Stimulated activated CD8-positive, alpha-beta memory T cell treated with anti-CD3 and anti-CD28 coated beads, Interleukin-2, amount 100 ng/mL, for 48 hours (primary cell): Measurements from ENCODE around the gene PPP1CB.
A peak's percentile ranks its signal among the peaks of the same experiment; 100 is the strongest.
"Not testable (repeated sequence)": the region's sequence is repeated elsewhere in the genome, so short reads cannot be mapped to it uniquely, and the experiment has no call there.

Source experiments
- DNase-seq, 2 donors: peaks; one replicate each; pipeline ENCODE4 v3.0.0-alpha.2; 2020; ENCODE audit warnings: low read depth in 2 of 2

PPP1CB gene

DNA sequence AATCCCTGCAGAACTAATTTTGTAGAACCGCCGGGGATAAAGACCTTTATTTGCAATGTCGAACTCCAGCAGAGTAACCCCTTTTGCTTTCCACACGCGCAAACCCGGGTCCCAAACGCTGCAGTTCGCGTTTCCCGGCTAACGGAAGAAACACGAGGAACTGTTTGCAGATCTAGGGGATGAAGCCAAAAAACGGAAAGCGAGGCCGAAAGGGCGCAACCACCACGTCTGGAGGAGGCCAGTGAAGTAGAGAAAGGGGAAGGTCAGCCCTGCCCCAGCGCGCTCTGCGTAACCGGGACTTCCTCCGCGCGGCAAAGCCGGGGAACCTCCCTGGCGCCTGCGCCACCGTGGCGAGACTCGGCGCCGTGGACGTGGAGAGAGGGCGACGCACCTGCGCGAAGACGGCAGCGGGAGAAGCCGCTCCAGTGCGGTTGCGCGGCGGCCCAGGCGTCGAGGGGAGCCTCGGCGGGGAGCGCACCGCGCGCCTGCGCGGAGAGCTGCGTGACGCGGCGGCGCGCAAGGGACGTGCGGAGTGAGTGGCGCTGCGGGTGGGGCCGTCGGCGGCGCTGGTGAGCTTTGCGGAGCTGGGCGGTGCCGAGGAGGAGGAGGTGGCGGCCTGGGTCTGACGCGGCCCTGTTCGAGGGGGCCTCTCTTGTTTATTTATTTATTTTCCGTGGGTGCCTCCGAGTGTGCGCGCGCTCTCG, at the start of gene PPP1CB:
PPP1CB (plus strand) TSS at position 579 of the 704 bp plus-strand sequence. CDS start 295 bp downstream, outside the sequence.
- peak; percentile 91 to 96 for DNase-seq

DNA sequence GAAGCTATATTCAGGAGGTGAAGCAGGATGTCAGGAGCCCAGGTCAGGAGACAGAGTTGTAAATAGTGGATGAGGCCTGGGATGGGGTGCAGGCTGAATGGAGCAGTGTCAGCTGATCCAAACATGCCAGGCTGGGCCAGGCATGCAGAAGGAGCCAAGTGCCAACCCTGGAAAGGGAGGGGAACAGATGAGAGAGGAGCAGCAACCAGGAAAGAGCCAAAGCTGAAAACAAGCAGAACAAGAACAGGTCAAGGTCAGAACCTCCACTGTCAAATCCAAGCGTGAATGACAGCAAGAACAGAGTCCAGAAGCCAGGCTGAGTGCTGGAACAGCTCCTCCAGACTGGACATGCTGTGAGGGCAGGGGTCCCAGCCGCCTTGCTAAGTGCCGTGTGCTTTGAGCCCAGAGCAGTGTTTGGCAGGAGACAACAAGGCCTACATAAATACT, 49.2 kb upstream of the PPP1CB start:
- no peak for DNase-seq

DNA sequence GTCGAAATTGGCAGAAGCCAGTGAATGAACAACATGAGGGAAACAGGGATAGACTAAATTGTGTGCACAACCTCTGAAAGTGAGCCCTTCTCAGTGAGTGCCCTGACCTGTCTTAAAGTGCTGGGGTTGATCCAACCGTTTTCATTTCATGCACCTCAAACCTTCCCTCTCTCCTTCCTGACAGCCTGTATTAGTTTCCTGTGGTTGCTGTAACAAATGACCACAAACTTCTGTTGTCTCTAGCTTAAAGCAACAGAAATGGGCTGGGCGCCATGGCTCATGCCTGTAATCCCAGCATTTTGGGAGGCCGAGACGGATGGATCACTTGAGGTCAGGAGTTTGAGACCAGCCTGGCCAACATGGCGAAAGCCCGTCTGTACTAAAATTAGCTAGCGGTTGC, 48.8 kb upstream of the PPP1CB start:
- no peak for DNase-seq

DNA sequence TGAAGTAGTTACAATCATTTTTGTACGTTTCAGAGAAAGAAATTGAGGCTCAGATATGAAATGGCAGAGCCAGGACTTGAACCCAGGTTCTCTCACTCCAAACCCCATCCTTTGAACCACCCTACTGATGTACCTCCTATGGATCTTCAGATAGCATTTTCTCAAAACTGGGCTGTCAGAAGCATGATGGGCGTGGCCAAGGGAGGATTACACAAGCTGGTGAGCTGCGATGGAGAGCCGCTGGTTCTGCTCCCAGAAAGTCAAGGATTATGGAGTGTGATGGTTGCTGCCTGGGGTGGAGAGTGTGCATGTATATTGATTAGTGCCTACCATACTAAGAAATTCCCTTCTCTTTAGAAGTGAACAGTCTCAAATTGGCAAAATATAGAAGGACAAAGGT, 47.0 kb upstream of the PPP1CB start:
- no peak for DNase-seq

DNA sequence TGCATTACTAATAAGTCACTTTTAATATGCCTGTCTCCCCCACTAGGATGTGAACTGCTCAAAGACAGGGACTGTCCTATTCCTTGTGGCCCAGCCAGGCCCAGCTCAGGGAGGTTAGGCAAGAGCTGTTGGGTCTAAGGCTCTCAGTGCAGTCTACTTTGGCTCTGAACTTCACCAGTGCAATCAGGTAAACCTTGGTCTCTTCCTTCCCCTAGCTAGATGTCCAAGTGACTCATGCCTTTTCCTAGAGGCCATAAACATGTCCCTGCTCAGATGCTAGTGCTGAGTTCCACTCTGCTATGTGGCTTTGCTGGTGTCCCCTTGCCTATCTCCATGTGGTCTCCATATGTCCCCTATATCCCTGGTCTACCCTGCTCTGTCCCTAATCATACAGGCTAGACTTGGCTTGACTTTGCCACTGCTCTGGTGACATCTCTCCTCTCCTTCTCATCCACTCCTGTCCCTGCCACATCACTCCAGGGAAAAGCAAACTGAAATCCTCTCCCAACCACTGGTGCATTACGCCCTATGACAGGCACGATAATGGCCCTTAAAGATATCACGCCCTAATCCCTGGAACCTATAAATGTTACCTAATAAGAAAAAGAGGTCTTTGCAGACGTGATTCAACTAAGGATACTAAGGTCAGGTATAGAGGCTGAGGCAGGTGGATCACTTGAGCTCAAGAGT, 45.7 kb upstream of the PPP1CB start:
- DNase-seq, result no peak

DNA sequence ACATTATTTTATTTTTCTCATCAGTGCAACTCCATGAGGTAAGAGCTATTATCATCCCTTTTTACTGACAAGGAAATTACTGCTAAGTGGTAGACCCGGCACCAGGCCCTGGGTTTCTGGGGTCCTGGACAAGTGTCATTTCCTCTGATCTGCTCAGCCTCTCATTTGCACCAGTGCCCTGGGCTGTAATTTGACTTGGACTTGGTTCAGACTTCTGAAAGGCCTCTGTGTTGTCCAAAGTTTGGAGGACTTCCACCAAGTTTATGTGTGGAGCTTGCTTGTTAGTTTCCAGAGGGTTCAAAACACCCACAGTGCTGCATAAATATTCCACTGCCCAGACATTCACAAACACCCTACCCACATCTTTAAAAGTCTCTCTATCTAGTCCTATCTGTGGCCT, 44.0 kb upstream of the PPP1CB start:
- DNase-seq, result no peak

DNA sequence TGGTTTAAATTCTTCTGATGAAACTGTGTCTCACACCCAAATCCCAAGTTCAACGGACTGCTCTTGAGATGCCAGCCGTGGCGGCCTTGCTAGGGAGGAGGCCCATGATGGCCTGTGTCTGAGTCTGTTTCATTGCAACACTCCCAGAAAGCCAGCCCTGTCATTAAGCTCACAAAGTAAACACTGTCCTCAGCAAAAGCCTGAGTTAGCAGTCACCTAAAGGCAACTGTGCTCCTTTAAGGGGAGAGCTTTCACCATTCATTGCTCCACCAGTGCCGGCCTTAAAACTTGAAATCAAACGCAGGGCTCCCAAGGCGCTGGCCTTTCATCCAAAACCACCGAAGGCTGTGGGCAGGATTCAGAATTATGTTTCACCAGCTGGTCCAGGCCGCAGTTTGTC, 42.5 kb upstream of the PPP1CB start:
- DNase-seq, result no peak

DNA sequence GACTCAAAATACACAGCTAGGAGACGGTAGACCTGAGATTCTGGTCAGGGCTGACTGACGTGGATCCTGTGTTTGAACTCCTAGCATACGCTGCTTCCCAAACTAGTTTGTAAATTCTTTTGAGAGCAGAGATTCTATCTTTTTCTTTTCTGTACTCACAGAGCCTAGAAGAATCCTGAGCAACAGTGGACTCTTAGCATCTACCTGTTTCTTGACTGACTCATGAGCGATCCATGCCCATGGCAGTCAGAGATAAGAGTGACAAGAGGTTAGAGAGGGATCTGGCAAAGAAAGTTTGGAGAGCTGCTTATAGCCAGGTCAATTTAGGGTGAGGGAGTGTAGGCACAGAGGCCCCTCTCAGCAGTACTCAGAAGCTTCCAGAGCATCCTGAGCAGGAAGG, 41.1 kb upstream of the PPP1CB start:
- no peak for DNase-seq

DNA sequence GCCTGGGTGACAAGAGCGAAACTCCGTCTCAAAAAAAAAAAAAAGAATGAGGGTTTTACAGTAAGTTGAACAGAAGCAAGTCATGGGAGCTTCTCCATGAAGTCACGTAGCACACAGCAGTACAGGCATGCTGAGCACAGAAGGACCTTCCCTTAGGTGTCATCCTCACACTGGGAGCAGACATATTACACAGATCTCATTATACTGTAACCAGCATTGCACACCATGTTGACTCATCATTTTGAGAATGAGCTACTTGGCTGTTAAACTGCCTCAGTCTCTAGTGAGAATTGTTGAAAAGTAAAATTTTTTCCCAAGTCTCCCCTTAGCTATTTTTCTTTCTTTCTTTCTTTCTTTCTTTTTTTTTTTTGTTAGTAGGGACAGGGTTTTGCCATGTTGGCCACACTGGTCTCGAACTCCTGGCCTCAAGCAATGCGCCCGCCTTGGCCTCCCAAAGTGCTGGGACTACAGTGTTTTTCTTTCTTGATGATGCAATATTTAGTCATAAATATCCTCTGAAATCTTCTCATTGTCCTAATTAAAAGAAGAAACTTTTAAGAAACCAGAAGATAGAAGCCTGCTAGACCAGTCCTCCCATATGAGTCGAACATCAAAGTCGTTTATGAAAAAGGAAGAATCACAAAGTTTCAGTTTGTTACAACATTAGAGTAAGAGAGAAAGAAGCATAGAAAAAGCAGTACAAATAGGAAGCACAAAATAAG, 37.9 kb upstream of the PPP1CB start:
- no peak for DNase-seq

DNA sequence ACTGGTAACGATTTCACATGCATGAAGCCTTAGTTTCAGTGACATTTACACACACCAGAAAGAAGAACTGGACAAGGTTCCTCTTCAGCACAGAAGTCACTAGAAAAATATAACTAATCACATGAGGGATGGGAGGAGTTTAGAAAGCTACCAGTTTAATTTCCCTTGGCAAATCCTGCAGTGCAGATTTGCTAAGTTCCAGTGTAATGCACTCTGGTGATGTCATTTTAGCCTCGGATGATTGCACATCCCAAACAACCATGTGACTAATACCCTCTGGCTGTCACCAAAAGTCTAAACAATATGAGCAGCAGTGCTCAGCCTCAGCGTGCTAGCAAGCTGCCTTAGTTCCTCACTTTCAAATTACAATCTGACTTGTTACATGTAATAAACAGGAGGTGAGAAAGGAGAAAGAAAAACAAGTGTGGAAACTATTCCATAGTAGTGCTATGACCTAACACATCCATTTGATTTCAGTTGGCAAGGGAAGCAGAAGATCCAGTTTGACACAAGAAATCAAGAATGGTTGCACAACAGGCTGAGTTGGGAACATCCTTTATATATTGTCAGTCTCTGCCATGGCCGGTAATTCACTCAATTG, 35.3 kb upstream of the PPP1CB start:
- DNase-seq, result no peak

DNA sequence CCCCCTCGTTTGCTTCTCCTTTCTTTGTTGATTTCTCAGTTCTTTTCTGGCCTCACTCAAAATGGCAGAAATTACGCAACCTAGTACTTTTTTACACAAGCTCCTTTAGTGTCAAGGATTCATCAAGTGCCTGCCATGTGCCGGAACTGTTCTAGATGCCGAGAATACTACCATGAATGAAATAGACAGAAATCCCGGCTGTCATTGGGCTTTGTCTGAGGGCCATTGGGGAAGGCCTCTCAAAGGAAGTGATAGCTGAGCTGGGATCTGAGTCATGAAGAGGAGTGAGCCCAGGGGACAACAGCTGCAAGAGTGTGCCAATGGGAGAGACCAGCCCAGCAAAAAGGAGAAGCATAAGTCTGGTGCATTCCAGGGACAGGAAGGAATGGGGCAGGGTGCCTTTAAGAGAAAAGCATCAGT, 34.3 kb upstream of the PPP1CB start:
- no peak for DNase-seq

DNA sequence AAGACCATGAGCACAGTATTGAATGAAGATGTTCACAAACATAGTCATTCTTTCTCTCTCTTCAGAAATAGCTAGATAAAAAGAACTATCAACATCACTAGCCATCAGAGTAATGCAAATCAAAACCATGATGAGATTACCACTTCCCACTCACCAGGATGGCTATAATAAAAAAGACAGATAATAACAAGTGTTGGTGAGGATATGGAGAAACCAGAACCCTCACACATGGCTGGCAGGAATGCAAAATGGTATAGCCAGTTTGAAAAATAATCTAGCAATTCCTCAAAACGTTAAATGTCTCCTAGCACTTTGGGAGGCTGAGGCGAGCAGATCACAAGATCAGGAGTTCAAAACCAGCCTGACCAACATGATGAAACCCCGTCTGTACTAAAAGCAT, 31.3 kb upstream of the PPP1CB start:
- no peak for DNase-seq

DNA sequence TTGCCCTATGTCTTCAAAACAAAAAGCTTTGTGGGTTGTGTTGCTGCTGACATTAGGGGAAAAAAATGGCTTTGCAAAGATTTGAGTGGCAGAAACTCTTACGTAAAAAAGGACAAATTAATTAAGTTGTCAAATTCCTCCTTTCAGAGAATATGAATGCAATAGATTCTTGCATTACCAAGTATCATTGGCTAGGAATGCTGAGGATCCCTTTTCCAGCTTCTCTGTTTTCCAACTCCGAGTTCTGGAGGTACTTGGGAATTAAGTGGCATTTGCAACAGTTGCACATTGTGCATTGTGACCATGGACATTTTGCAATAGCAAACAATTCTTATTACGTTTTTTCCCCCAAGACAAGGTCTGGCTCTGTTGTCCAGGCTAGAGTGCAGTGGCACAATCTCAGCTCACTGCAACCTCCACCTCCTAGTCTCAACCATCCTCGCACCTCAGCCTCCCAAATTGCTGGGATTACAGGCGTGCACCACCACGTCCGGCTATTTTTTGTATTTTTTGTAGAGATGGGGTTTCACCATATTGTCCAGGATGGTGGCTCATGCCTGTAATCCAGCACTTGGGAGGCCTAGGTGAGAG, 29.9 kb upstream of the PPP1CB start:
- no peak for DNase-seq

DNA sequence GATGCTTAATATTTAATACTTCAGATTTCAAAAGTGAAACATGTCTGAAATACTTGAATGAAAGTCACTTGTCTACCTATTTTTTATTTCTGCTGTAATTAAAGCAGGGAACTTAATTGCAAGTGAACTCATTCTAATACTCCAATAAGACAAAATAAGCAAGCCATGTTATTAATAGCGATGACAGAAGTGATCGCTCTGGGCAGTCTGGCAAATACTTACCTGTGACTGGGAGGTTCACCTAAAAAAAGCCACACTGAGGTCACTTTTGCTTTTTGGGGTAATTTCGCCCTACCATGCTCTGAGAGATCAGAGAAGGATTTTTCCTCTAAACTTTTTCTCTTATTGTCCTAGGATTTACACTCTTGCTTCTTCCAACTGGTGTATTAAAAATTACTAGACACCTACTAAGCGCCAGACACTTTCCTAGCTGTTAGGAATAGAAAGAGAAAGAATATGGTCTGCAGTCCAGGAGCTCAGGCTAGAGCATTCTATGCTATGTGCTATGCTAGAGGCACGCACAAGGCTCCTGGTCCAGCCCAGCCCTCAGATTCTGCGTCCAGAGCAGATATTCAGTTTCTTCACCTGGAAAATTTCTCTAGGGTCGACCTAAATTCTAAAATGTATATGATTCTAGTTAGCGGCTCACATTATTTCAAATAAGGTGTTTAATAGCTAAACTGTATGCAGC, 26.5 kb upstream of the PPP1CB start:
- DNase-seq, result no peak

DNA sequence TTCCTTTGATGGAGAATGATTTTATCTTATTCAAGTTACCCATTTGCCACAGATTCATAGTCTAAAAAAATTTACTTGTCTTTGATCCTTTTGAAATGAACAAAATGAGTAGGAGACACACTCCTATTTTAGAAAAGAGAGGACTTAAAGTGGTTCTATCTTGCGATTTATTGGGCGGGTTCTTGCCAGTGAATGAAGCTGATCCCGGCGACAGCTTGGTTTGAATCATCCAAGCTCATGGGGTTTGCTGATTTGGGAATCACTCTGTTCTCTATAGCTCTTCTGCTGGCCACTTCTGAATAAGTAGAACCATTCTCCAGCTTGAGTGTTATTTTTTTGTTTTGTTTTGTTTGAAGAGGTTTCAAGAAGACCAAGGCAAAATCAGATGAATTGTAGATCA, 25.5 kb upstream of the PPP1CB start:
- no peak for DNase-seq

DNA sequence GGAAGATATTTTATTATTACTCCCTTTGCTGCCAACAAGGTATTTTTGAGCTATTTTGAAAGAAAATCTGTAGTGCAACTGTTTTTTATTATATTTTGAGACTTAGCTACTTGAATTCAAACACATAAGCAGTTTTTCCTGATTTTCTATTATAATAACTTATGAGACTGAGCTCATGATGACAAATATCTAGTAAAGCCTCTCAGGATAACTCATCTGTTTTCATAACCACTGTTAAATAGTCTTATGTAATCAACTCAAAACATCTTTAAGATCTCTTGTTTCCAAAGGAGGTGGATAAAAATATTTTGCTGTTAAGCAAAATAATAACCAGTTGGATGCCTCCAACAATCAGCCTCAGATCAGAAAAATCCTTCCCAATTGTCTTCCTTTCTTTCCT, 21.9 kb upstream of the PPP1CB start:
- DNase-seq, result no peak

DNA sequence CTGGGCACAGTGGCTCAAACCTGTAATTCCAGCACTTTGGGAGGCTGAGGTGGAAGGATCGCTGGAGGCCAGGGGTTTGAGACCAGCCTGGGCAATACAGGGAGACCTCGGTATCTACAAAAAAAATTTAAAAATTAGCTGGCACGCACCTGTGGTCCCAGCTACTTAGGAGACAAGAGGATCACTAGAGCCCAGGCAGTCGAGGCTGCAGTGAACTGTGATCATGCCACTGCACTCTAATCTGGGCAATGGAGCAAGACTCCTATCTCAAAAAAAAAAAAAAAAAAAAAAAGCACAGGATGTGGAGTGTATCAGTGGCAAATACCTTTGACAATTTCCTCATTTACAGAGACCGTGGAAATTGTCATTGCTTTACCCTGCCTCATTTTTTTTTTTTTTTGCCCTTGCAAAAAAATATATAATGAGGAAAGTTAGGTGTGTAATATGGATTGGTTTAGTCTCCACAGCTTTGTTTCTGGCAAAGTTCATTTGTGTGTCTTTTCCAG, 20.9 kb upstream of the PPP1CB start:
- no peak for DNase-seq

DNA sequence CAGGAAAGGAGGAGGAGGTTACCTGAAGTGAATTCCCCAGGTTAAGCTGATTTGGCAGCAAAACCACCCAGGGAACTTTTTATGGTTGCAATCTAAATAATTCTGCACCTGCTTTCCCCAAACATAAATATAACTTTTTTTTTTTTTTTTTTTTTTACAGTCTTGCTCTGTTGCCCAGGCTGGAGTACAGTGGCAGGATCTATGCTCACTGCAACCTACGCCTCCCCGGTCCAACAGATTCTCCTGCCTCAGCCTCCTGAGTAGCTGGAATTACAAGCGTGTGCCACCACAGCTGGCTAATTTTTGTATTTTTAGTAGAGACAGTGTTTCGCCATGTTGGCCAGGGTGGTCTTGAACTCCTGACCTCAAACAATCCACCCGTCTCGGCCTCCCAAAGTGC, 16.1 kb upstream of the PPP1CB start:
- no peak for DNase-seq

DNA sequence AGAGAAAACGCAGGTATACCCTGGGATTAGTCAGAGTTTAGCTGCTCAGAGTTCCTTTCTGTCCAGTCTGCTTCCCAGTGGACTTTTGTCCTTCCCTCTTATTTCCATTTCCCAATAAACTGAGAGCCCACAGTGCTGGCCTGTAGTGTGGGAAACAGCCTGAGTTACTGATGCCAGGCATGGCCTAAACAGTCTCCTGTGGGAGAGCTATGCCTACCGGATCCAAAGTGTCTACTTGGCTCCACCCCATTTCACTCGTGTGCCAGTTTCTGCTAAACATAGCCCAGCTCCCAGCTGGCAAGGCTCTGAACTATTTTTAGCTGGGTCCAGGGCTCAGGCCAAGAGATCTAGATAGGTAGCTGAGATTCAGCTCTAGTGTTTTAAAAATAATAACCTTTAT, 15.6 kb upstream of the PPP1CB start:
- DNase-seq, result no peak

DNA sequence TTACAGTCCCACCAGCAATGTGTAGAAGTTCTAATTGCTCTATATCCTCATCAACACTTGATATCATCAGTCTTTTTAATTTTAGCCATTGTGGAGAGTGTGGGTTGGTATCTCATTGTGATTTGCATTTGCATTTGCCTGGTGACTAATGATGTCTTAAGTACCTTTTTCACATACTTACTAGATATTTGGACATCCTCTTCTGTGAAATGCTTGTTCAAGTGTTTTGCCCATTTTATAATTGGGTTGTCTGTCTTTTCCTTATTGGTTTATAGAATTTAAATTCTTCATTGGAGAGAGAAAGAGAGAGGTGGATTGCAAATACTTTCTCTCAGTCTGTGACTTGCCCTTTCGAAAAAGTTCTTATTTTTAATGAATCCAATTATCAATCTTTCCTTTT, 14.0 kb upstream of the PPP1CB start:
- DNase-seq, result no peak

DNA sequence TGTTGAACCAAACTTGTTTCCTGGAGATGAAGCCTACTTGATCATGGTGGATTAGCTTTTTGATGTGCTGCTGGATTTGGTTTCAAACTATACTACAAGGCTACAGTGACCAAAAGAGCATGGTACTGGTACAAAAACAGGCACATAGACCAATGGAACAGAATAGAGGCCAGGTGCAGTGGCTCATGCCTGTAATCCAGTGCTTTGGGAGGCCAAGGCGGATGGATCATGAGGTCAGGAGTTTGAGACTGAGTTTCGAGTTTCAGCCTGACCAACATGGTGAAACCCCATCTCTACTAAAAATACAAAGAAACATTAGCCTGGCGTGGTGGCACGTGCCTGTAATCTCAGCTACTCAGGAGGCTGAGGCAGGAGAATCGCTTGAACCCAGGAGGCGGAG, 9.0 kb upstream of the PPP1CB start:
- not testable (repeated sequence) for DNase-seq
